Neural cell (in vitro differentiated cells): ENCODE results near the gene MAD1L1. TPM values are rescaled to one million over a fixed set of nuclear protein-coding genes. Genes with fewer than 3 reads are reported as not detected.

Experiments used
- H2AFZ ChIP-seq: fragments of 200-600, 300-800 bp; sonication (generic), shearing (Covaris generic); 2 replicates; pipeline ENCODE4 v1.6.0; 2014; ENCODE audit warnings: low read depth, mild to moderate bottlenecking, antibody characterized with exemption, low read length, moderate library complexity
- H3F3A ChIP-seq: fragments of 200-600 bp; shearing (Covaris generic); 2 replicates; pipeline ENCODE4 v1.6.1; 2016; ENCODE audit warnings: mild to moderate bottlenecking, moderate library complexity, mixed read lengths, antibody characterized with exemption, low read length; ENCODE audit not compliant: insufficient read depth, poor library complexity, severe bottlenecking
- H3K27ac ChIP-seq: fragments of 200-600, 300-800 bp; sonication (generic), shearing (Covaris generic); 2 replicates; pipeline ENCODE4 v1.5.1; 2014; ENCODE audit warnings: mild to moderate bottlenecking, low read length, moderate library complexity
- H3K27me3 ChIP-seq: fragments of 300-800, 200-600 bp; sonication (generic), shearing (Covaris generic); 2 replicates; pipeline ENCODE4 v1.6.0; 2014; ENCODE audit warnings: mild to moderate bottlenecking, low read depth, low read length, moderate library complexity; ENCODE audit not compliant: insufficient read depth
- H3K36me3 ChIP-seq: fragments of 300-800, 200-600 bp; sonication (generic), shearing (Covaris generic); 2 replicates; pipeline ENCODE4 v1.5.1; 2014; ENCODE audit warnings: mild to moderate bottlenecking, antibody characterized with exemption, low read length, moderate library complexity; ENCODE audit not compliant: insufficient read depth
- H3K4me2 ChIP-seq: fragments of 300-800, 200-600 bp; sonication (generic), shearing (Covaris generic); 2 replicates; pipeline ENCODE4 v1.6.0; 2014; ENCODE audit warnings: mild to moderate bottlenecking, low read length
- H3K4me3 ChIP-seq: fragments of 300-800, 200-600 bp; sonication (generic), shearing (Covaris generic); 2 replicates; pipeline ENCODE4 v1.5.1; 2014; ENCODE audit warnings: mild to moderate bottlenecking, low read length, moderate library complexity
- H3K79me2 ChIP-seq: fragments of 200-600 bp; shearing (Covaris generic); replicated peaks from 2 replicates; pipeline ENCODE4 v1.6.0; 2014; ENCODE audit warnings: mild to moderate bottlenecking, low read length, moderate library complexity; ENCODE audit not compliant: insufficient read depth
- H3K9ac ChIP-seq: fragments of 300-800, 200-600 bp; sonication (generic), shearing (Covaris generic); 2 replicates; pipeline ENCODE4 v1.6.1; 2016; ENCODE audit warnings: mild to moderate bottlenecking, low read length, mixed read lengths
- H3K9me2 ChIP-seq: fragments of 200-600 bp; shearing (Covaris generic); 2 replicates; pipeline ENCODE4 v1.6.1; 2016; ENCODE audit warnings: mild to moderate bottlenecking, low read length, mixed read lengths; ENCODE audit not compliant: insufficient read depth
- H3K9me3 ChIP-seq: fragments of 200-600, 300-800 bp; sonication (generic), shearing (Covaris generic); 2 replicates; pipeline ENCODE4 v1.6.1; 2016; ENCODE audit warnings: mild to moderate bottlenecking, mixed run types, low read length, moderate library complexity, mixed read lengths
- H4K20me1 ChIP-seq: fragments of 200-600 bp; shearing (Covaris generic); 2 replicates; pipeline ENCODE4 v1.6.1; 2016; ENCODE audit warnings: mild to moderate bottlenecking, mixed run types; ENCODE audit not compliant: insufficient read depth
- CTCF ChIP-seq: fragments of 450-650 bp; IDR thresholded peaks from 2 replicates; pipeline ENCODE4 v1.5.1; 2014; ENCODE audit warnings: antibody characterized with exemption, mild to moderate bottlenecking, moderate library complexity; ENCODE audit not compliant: poor library complexity, severe bottlenecking
- EP300 ChIP-seq: fragments of 450-650 bp; conservative IDR thresholded peaks from 2 replicates; pipeline ENCODE4 v1.6.1; 2014; ENCODE audit warnings: antibody characterized with exemption, mild to moderate bottlenecking, moderate library complexity; ENCODE audit not compliant: poor library complexity, severe bottlenecking
- EZH2 ChIP-seq: fragments of 200-600, 300-800 bp; shearing (Covaris generic), sonication (generic); IDR thresholded peaks from 2 replicates; pipeline ENCODE4 v1.6.1; 2014; ENCODE audit warnings: antibody characterized with exemption, low read length, borderline replicate concordance, mild to moderate bottlenecking; ENCODE audit not compliant: insufficient read depth, poor library complexity, severe bottlenecking
- MXI1 ChIP-seq: fragments of 450-650 bp; conservative IDR thresholded peaks from 2 replicates; pipeline ENCODE4 v1.6.1; 2014; ENCODE audit warnings: antibody characterized with exemption, mild to moderate bottlenecking; ENCODE audit not compliant: poor library complexity, severe bottlenecking
- POLR2AphosphoS5 ChIP-seq: IDR thresholded peaks from 2 replicates; pipeline ENCODE4 v1.6.1; 2012
- REST ChIP-seq: IDR thresholded peaks from 2 replicates; pipeline ENCODE4 v1.6.1; 2012; ENCODE audit warnings: borderline replicate concordance
- SMC3 ChIP-seq: fragments of 450-650 bp; conservative IDR thresholded peaks from 2 replicates; pipeline ENCODE4 v1.6.1; 2014; ENCODE audit warnings: antibody characterized with exemption, mild to moderate bottlenecking, moderate library complexity; ENCODE audit not compliant: poor library complexity
- polyA plus RNA-seq: library from polyadenylated mRNA; depleted of rRNA; stranded (reverse); fragments of >200 nt; gene quantifications from 2 replicates; pipeline ENCODE4 v1.2.3, GENCODE V29; 2014

Gene MAD1L1
- polyA plus RNA-seq, 1 donor from 2014 or later: 31.4 TPM

- no peak overlapping the region for H3K27ac ChIP-seq
Observed at GRCh38 chr7:1908823-1909420, 323.8 kb downstream of the MAD1L1 start.

DNA sequence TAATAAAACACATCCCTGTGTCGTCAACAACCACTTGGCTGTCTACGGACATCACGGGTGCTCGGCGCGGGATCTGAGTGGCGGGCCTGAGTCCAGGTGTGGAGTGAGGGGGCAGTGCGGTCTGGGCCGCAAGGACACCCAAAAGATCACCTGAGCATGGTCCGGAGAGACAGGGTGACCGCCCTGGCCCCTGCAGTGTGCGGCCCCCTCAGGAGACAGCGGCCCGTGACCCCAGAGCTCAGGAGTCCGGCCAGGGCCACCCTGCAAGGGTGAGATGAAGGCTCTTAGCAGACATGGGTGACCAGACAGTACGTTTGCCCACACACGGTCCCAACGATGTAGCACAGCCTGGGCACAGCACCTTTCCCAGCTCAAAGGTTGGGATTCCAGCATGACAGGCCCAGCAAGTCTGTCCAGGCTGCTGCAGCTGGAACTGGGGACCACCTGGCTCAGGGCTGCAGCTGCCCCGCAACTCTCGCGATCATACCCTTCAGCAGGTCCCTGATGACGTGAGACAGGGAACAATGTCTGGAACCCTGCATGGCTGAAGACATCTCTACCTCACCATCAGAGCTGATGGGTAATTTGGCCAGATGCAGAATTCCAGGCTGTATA, 324.9 kb downstream of the MAD1L1 start:
- Histone ChIP-seq H3K9me2 (no peaks in the 10 kb centered on the region), H3K9ac (no peak overlapping the region), H3F3A (no peaks in the 10 kb centered on the region), H3K79me2 (no peaks in the 10 kb centered on the region), H3K27ac (no peak overlapping the region), H3K36me3 (no peaks in the 10 kb centered on the region), H3K9me3 (no peaks in the 10 kb centered on the region), H3K27me3 (no peaks in the 10 kb centered on the region), H2AFZ (no peak overlapping the region), H3K4me2 (no peak overlapping the region), H3K4me3 (no peak overlapping the region), H4K20me1 (no peaks in the 10 kb centered on the region)
- TF ChIP-seq EZH2 (no peak), EP300 (no peak), REST (no peak), SMC3 (no peak)

More at GRCh38 chr7:1908823-1909420, 323.8 kb downstream of the MAD1L1 start:
- H4K20me1 ChIP-seq: no peaks in the 10 kb centered on the region
- H3K9ac ChIP-seq: no peak overlapping the region
- no peaks in the 10 kb centered on the region for H3K27me3 ChIP-seq
- TF ChIP-seq REST (no peak), CTCF (no peak), EP300 (no peak), MXI1 (no peak), POLR2AphosphoS5 (no peak)
- H2AFZ ChIP-seq: no peak overlapping the region
- H3K79me2 ChIP-seq: no peaks in the 10 kb centered on the region
- no peak overlapping the region for H3K4me2 ChIP-seq
- H3K36me3 ChIP-seq: no peaks in the 10 kb centered on the region
- H3K9me2 ChIP-seq: no peaks in the 10 kb centered on the region
- H3F3A ChIP-seq: no peaks in the 10 kb centered on the region
- H3K4me3 ChIP-seq: no peak overlapping the region
- no peaks in the 10 kb centered on the region for H3K9me3 ChIP-seq
